Ovary (tissue), 9 donors: Measurements from ENCODE around the gene GSK3A. TPM values are rescaled to one million over a fixed set of nuclear protein-coding genes. Genes with fewer than 3 reads are reported as not detected.
"Not testable (repeated sequence)": the region's sequence is repeated elsewhere in the genome, so short reads cannot be mapped to it uniquely, and the experiment has no call there.

Experiments
- DNase-seq, 5 donors: peaks; one replicate each; pipeline ENCODE4 v3.0.0-alpha.2; 2019 to 2020
- H3K27ac ChIP-seq, 2 donors: fragments of 200-600 bp; one replicate each; pipeline versions ENCODE4 v1.5.1 to v1.8.0; 2019 to 2022
- H3K27me3 ChIP-seq: fragments of 200-600 bp; one replicate; pipeline ENCODE4 v1.8.0; 2022
- H3K36me3 ChIP-seq: fragments of 200-600 bp; sonication (generic); one replicate; pipeline ENCODE4 v1.5.1; 2019
- H3K4me1 ChIP-seq: one replicate; pipeline ENCODE4 v1.8.1; 2013; ENCODE audit warnings: mild to moderate bottlenecking, moderate library complexity; ENCODE audit not compliant: insufficient read depth
- H3K4me3 ChIP-seq: fragments of 200-600 bp; sonication (generic); one replicate; pipeline ENCODE4 v1.5.1; 2017
- H3K9me3 ChIP-seq, 2 donors: fragments of 200-600 bp in 1 of 2; sonication (generic) in 1 of 2; one replicate each; pipeline versions ENCODE4 v1.5.1 to v1.8.1; 2013 to 2019; ENCODE audit warnings: mild to moderate bottlenecking in 1 of 2, moderate library complexity in 1 of 2
- CTCF ChIP-seq, 3 donors: fragments of 450-650 bp in 2 of 3; fragments of 200-600 bp in 1 of 3; IDR thresholded peaks; one replicate each; pipeline versions ENCODE4 v1.5.1 to v1.8.0; 2016 to 2022; ENCODE audit warnings: antibody characterized with exemption in 3 of 3, mild to moderate bottlenecking in 1 of 3
- EP300 ChIP-seq: sonication (generic); formaldehyde crosslinking; IDR thresholded peaks from one replicate; pipeline ENCODE4 v1.6.1; 2017; ENCODE audit warnings: antibody characterized with exemption
- POLR2A ChIP-seq: fragments of 450-650 bp; IDR thresholded peaks from one replicate; pipeline ENCODE4 v1.6.1; 2017; ENCODE audit warnings: antibody characterized with exemption, mild to moderate bottlenecking, moderate library complexity
- WGBS, 3 donors: extraction: QIAGEN DNeasy Blood & Tissue Kit in 1 of 3; methylation state at CpG; one replicate each; pipeline versions ENCODE4 v1.1.5 to v1.1.7; 2013 to 2017; 5-methylcytosine and 5-hydroxymethylcytosine counted together
- intact Hi-C, 4 donors: fragments of 100-400 bp; cut with DNase I; formaldehyde crosslinking; loops; one replicate each; pipeline versions ENCODE4 v1.11.0 to v1.15.1; 2022 to 2023
- polyA plus RNA-seq, 2 donors: library from polyadenylated mRNA; stranded (reverse); fragments of 200-250 nt in 1 of 2; fragments of 350-450 nt in 1 of 2; fragmentation: Illumina TruSeq in 1 of 2; extraction: RNeasy Lipid Tissue Mini Kit (QIAGEN cat#74804) in 1 of 2; gene quantifications; one replicate each; pipeline ENCODE4 v1.2.3, GENCODE V29; 2013 to 2014
- total RNA-seq, 7 donors: library from RNA; depleted of rRNA in 2 of 7; stranded (reverse); fragments of >200 nt in 2 of 7; fragmentation: NEBNext Ultra II Directional in 3 of 7; extraction: Animal tissue kit (Norgen Biotek cat#: 25700) in 3 of 7; gene quantifications; one replicate each; pipeline versions ENCODE4 v1.1.0 to v1.2.4, GENCODE V29; 2016 to 2023
- donor health status: DM: no; HTN: no; CAD: no; lungs with moderate emphysema.
- donor health status: DM: no; HTN: no; CAD: no.
- donor health status: Bipolar disorder and iron deficiency.
- donor health status: DM: yes; HTN: yes; CAD: no.
- donor health status: DM: no; HTN: no; CAD: no.
- donor health status: DM: yes; HTN: yes; CAD: no.

Gene GSK3A
- total and polyA plus RNA-seq, 9 donors: 16.0 to 40.9 (median 34.9) TPM

- H3K9me3 ChIP-seq: no peaks in the 10 kb centered on the region
- H3K27me3 ChIP-seq: no peaks in the 10 kb centered on the region
- peak overlapping the region; percentile 86 for H3K4me3 ChIP-seq
- no peak for TF ChIP-seq POLR2A
- no peak for TF ChIP-seq EP300
- no peak for TF ChIP-seq CTCF (IDR thresholded peaks at IDR 0.05)
- H3K36me3 ChIP-seq: no peaks in the 10 kb centered on the region
- 24 to 26% (median 25%) methylated on average over 10 of the region's 10 CpGs for WGBS, 3 donors
- peaks cover 6% of the 10 kb centered on the region for H3K4me1 ChIP-seq
- intact Hi-C loops: loop anchor here in 1 of 4 donors (2.0 kb wide), 1 partner anchor 15 kb away; the partner anchor contains the start of gene ERF
- H3K27ac ChIP-seq: peak overlapping the region; percentile 67 to 68
- DNase-seq: peak; percentile 38 to 59 (median 48)
These were observed 27.3 kb upstream of the GSK3A start for GRCh38 chr19:42269478-42270345.

GRCh38 chr19:42268704-42269477 lies 26.5 kb upstream of the GSK3A start, which contains the start of gene CIC:
CIC (plus strand) TSS chr19:42269252; CDS start chr19:42271784, 2,532 bp downstream.
- no peaks in the 10 kb centered on the region for H3K36me3 ChIP-seq
- peak; percentile 99 to 100 (median 100) for DNase-seq
- H3K27ac ChIP-seq: peak within 1 kb of the TSS; percentile 94 to 100
- no peaks in the 10 kb centered on the region for H3K27me3 ChIP-seq
- intact Hi-C loops: loop anchor here in 1 of 4 donors (2.0 kb wide), 1 partner anchor 14 kb away; the partner anchor contains the start of gene ERF
- whole genome bisulfite sequencing, 3 donors: 0 to 1% (median 1%) methylated on average over 48 to 52 of the region's 52 CpGs
- no peaks in the 10 kb centered on the region for H3K9me3 ChIP-seq
- H3K4me1 ChIP-seq: peaks cover 6% of the 10 kb centered on the region
- H3K4me3 ChIP-seq: peak within 1 kb of the TSS; percentile 89
- TF ChIP-seq CTCF (IDR thresholded peaks at IDR 0.05) (no peak), POLR2A (no peak), EP300 (no peak)

- intact Hi-C loops: loop anchor here in 1 of 4 donors (2.0 kb wide), 1 partner anchor 13 kb away; the partner anchor contains the start of gene ERF
- peak; percentile 51 for TF ChIP-seq EP300
- TF ChIP-seq CTCF (IDR thresholded peaks at IDR 0.05): peak in 1 of 3 donors; percentile 4
- TF ChIP-seq POLR2A: peak; percentile 89
- Histone ChIP-seq H3K27ac (peak overlapping the region; percentile 94 to 100), H3K36me3 (no peaks in the 10 kb centered on the region), H3K27me3 (no peaks in the 10 kb centered on the region), H3K4me3 (peak overlapping the region; percentile 89), H3K9me3 (no peaks in the 10 kb centered on the region), H3K4me1 (peaks cover 6% of the 10 kb centered on the region)
- peak; percentile 97 to 99 (median 98) for DNase-seq
- 0 to 1% (median 1%) methylated on average over 45 to 46 of the region's 46 CpGs for WGBS, 3 donors
These were observed 25.8 kb upstream of the GSK3A start for GRCh38 chr19:42268142-42268703.

GRCh38 chr19:42267644-42268141 lies 25.3 kb upstream of the GSK3A start:
- Histone ChIP-seq H3K9me3 (no peaks in the 10 kb centered on the region), H3K27me3 (no peaks in the 10 kb centered on the region), H3K4me1 (peaks cover 6% of the 10 kb centered on the region), H3K4me3 (peak overlapping the region; percentile 38), H3K27ac (peak overlapping the region; percentile 94 to 100), H3K36me3 (no peaks in the 10 kb centered on the region)
- no peak for DNase-seq
- intact Hi-C loops: loop anchor here in 1 of 4 donors (2.0 kb wide), 1 partner anchor 13 kb away; the partner anchor contains the start of gene ERF
- TF ChIP-seq CTCF (IDR thresholded peaks at IDR 0.05) (no peak), POLR2A (no peak), EP300 (no peak)
- WGBS, 3 donors: 1 to 5% (median 4%) methylated on average over 13 of the region's 13 CpGs

- intact Hi-C loops: not testable (repeated sequence)
- H3K27ac ChIP-seq: peak overlapping the region in 1 of 2 donors; percentile 100
These were observed 24.7 kb upstream of the GSK3A start for GRCh38 chr19:42266928-42267603.

GRCh38 chr19:42266105-42266504 lies 23.7 kb upstream of the GSK3A start:
- H3K36me3 ChIP-seq, H3K27ac ChIP-seq, H3K4me3 ChIP-seq, H3K4me1 ChIP-seq, H3K9me3 ChIP-seq, intact Hi-C loops, H3K27me3 ChIP-seq, DNase-seq: not testable (repeated sequence)
- WGBS, 3 donors: 87 to 92% (median 88%) methylated on average over 4 of the region's 4 CpGs

More at GRCh38 chr19:42266928-42267603, 24.7 kb upstream of the GSK3A start:
- not testable (repeated sequence) for H3K27me3 ChIP-seq, H3K9me3 ChIP-seq, H3K4me1 ChIP-seq, H3K36me3 ChIP-seq, H3K4me3 ChIP-seq
- peak in 4 of 5 donors; percentile 12 to 38 (median 34) for DNase-seq
- 84 to 88% (median 88%) methylated on average over 25 of the region's 25 CpGs for WGBS, 3 donors
